Activated effector memory CD4-positive, alpha-beta T cell treated with Interleukin-2 at 50 U/mL for 16 hours (primary cell): ENCODE results near the gene CCDC47.
A peak's percentile ranks its signal among the peaks of the same experiment; 100 is the strongest.

Experiments used
- DNase-seq: peaks from one replicate; pipeline ENCODE4 v3.0.0-alpha.2; 2020

The CCDC47 gene

DNA sequence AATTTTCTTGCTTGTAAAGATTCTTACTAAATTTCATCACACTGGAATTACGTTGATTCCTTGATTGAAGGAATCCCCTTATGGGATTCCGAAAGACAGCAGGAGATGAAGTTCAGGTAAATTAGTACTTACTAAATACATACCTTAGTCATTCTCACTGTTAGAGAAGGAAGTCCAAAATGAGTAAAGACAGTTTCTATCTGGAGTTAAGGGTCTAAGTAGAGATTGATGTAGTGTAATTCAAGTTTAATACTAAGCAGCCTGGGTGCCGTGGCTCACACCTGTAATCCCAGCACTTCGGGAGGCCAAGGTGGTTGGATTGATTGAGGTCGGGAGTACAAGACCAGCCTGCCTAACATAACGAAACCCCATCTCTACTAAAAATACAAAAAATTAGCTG lies 10.1 kb upstream of the CCDC47 start:
- no peak for DNase-seq

DNA sequence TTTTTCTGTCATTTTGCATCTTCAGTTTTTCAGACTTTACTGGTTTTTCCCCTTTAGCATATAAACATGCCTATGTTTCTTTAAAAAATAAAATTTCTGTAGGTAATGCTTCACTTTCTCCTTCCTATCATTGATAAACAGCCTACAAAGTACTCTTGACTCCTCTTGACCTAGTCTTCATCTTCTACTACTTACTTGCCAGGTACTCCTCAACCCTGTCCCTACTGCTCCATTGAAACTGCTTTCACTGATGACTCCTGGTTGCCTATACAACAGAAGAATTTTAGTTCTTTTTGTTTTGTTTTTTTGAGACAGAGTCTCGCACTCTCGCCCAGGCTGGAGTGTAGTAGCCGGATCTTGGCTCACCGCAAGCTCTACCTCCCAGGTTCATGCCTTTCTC lies 7.5 kb upstream of the CCDC47 start:
- no peak for DNase-seq

DNA sequence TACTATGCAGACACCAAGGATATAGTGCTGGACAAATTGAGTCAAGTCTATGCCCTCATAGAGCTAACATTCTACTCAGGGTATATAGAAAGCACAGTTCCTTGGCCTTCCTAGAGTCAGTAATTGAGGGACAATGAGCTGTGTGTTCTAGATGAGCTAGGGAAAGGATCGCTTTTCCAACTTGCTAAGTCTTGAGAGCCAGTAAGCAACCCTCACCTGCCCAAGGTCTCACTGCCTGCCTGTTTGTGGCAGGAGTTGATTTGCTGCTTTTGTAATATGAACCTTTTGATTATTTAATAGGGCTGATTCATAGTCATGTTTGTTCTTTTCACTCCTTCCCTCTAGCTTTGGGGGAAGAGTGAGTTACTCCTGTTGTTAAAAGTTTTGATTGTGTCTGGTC lies 7.1 kb upstream of the CCDC47 start:
- no peak for DNase-seq

DNA sequence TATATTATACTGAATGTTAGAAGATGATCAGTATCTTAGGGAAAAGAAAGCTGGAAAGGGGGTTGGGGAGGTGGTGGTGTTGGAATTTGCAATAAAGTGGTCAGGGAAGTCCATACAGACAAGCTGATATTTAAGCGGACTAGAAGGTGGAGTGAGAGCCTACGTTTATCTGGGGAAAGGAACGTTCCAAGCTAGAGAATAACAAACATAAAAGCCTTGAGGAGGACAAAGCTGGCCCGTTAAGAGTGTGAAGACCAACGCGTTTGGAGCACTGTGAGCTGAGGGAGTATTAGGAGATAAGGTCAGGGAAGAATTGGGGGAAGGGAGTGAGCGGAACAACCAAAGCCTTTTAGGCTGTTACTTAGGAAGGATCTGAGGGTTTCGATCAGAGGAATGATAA lies 2.0 kb upstream of the CCDC47 start:
- DNase-seq: no peak

DNA sequence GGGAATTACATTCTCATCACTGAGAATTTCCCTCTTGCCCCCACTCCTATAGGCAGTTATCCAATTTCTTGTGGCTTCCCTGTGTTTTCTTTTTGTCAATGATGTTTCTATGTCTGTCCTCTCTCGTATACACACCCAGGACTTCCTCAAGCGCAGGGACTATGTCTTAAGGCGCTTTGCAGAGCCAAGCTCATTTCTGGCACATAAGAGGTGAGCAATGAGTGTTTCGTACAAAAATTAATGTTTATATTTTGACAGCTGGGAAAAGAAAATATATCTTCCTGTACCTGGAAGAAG lies 1.5 kb upstream of the CCDC47 start:
- DNase-seq: no peak

DNA sequence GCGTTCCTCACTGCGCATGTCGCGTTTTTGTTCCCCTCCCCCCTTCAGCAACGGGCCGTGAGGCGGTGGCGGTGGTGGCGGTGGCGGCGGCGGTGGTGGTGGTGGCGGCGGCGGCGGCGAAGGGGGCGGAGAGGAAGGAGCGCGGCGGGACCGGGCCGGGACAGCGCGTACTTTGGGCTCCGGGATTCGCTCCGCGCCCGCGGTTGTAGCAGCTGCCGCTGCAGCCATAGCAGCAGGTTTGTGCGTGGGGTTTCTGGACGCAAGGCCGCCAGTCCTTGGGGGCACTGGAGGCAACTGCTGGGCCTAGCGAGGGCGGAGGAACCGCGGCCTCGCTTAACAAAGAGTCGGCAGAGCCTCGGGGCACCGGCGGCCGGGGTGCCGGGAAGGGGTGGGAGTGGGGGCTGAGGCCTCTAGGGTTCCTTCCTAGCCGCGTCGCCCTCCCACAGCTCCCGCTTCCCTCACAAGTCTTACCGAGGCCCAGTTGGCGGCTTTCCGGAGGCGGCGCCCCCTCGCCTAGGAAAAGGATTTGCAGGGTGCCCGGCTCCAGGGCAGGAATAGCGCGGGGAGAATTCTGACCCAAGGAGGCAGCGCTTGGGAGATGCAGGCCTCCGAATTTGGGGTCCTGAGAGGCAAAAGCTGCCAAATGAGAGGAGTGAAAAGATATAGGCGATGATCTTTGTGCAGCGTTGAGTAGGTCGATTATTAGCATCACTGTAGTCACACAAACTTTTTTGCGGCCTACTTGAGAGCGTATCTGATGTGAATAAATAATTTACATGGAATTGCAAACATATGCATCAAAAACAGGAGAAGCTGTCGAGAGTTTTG lies 958 bp upstream of the CCDC47 start, which contains the start of gene DDX42:
TSS of gene DDX42 (plus strand) at position 30 of the 828 bp plus-strand sequence. CDS start 12,880 bp downstream, outside the sequence.
- peak; percentile 89 for DNase-seq

DNA sequence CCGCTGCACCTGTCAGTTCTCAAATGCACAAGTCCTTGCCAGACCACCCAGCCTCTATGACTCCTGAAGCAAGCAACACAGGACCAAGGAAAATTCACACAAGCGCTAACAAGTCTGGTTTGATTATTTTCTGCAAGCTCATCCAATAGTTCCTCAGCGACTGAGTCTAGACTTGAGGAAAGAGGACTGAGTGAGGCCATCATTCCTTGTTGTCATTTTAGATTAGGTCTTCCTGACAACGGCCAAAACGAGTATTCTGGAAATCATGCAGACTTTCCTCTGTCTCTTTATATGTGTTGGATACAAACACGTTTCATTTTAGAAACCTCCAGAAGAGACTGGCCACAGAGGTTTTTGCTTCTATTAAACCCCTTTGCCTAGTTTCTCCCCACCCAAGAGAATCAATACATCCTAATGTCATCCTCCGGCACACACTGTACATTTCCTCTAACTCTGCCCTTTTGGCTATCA lies 561 bp downstream of the CCDC47 start:
- no peak for DNase-seq

DNA sequence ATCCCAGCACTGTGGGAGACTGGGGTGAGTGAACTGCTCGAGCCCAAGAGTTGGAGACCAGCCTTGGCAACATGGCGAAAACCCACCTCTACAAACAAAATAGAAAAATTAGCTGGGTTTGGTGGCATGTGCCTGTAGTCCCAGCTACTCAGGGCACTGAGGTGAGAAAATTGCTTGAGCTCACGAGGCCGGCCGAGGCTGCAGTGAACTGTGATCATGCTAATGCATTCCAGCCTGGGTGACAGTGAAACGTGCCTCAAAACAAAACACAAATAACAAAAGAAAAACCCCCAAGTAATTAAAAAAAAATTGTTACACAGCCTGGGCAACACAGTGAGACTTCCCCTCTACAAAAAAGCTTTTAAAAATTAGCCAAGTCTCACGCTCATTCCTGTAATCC lies 5.0 kb downstream of the CCDC47 start:
- DNase-seq: no peak

DNA sequence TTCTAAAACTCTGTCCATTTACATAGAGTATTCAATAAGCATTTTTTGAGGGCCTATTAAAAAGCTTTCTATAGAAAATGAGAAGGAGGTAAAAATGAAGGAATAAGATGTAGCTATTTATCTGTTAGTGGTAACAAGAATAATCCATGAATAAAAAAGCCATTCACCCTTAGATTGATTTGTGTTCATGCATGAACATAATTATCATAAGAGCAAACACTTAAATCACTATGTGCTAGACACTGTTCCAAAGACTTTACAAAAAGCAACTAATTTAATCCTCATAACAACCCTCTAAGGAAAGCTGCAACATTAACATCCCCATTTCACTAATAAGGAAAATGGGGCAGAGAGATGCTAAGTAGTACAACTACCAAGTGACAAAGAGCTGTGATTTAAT lies 6.6 kb downstream of the CCDC47 start:
- DNase-seq: no peak

DNA sequence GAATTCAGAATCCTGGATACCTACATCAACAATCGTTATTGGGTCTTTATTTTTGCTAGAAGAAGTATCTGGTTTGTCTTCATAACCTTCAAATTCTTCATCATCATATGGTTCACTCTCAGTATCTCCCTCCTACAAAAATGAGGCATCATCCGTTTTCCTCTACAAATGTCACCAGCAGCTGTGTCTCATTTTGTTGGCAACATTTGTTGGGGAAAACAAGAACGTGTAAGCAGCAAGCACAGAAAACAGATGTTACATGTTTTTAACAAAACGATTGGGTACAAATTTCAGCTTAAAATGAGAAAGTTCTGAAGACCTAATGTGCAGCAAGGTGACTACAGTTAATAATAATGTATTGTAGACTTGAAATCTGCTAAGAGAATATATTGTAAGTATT lies 8.7 kb downstream of the CCDC47 start:
- no peak for DNase-seq

DNA sequence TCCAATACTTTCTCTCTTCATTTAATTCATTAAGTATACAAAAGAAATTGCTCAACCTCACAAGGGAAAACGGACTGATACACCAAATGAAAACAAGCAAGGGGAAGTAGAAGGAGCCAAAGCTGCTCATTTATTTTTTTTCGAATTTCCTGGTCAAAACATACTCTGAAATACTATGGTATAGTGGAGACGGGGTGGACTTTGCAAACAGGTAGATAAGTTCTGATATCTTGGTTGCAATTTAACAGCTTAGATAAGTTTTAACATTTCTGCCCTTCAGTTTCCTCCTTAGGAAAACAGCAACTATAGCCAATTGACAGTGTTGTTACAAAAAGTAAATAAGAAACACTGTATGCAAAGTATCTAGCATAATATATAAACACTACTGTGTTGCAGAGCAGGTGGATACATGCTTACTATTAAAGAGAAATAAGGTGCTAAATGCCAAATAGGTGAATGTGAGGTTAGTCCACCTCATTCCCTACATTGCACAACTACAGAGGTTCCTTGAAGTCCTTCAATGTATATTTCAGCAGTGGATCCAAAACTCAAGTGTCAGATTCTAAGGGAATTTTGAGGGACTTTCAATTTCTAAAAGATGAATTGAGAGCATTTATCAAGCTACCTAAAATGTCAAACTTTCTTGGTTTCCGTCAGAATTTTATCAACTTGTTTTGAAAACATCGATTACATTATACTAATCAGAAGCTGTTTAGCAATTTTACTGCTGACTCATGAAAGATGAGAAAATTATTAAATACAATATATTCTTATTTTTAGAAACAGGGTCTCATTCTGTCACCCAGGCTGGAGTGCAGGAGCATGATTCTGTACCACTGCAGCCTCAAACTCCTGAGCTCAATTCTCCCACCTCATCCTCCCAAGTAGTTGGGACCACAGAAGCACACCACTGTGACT lies 11.0 kb downstream of the CCDC47 start:
- no peak for DNase-seq

DNA sequence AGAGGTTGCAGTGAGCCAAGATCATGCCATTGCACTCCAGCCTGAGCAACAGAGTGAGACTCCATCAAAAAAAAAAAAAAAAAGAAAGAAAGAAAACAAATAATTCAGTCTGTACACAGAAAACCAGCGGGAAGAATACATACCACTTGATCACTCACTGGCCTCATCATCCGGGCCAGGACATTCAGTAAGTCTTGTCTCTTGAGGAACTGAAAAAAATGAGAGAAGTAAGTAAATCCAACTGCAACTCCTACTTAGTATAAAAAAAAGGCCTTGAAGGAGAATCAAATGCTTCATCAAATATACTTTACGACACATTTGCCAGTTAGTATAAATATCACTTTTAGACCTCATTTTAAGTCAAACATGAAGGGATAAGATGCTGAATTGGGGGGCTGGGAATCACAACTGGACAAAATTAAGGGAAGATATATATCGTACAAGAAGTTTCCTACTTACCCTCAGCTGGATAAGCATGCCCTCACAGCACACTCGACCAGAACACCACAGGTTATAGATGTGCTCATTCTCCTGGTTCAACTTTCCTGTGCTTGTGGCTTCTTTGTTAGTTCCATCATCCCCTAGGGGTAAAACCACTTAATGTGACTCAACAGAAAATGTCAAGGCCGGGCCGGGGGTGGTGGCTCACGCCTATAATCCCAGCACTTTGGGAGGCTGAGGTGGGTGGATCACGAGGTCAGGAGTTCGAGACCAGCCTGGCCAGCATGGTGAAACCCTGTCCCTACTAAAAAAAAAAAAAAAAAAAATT lies 12.4 kb downstream of the CCDC47 start:
- no peak for DNase-seq

DNA sequence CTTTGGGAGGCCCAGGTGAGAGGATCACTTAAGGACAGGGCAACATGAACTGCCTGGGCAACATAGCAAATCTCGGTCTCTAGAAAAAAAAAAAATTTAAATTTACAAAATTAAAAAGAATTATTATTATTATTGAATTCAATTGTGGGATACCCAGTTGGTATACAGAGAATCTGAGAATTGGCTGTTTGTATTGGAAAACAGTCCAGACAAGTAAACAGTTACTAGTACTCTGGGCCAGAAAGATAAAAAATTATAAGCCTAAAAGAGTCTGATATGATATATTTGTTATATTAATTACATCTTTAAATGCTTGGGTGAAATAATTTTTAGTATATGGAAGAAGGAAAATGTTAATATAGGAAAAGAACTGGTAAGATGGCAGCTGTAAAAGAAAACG lies 15.0 kb downstream of the CCDC47 start:
- no peak for DNase-seq

DNA sequence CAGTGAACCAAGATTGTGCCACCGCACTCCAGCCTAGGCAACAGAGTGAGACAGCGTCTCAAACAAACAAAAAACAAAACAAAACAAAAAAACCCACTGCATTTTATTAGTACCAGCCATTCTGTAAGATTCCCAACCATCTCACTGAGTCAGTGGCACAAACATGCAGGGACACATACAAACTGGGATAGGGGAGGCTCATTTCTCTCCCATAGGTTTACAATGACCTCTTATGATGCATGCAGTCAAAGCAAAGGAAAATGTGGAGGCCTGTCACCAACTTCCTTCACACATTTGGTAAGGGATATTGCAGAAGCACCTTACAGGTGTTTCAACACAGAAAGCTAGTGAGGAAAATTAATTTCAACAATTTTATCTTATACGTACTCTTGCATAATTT lies 19.4 kb downstream of the CCDC47 start:
- no peak for DNase-seq

DNA sequence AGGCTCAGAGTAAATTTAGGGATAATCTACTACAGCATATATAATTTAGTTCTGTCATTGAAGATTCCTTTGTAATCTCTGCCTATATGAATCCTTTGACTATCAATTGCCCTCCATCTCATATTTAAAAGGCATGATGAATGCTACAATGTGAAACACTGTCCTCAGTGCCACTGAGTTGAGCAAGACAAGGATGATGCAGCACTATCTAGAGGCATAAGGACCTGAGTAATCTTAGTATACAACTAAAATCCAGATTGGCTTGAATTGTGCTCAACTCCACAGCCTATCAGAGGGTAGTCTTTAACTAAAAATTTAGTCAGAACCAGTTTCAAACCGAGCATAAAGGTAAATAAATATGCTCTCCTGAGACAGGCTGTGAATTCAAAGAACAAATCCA lies 20.2 kb downstream of the CCDC47 start:
- no peak for DNase-seq

DNA sequence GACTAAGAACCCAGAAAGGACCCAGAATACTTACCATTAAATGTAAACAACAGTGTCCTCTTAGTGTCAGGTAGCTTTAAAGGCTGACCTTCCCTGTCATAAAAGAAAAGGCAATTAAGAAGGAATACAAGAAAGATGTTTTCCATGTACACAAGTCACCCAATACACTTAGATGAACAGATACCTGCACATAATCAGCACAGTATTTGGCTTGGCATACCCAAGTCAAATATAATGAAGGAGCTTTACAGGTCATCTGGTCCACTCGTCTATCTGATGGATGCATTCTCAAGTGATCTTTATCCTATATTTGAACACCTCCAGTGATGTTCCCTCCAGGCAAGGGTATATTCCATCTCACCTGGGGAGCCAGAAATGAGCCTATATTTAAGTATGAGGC lies 20.7 kb downstream of the CCDC47 start:
- no peak for DNase-seq

DNA sequence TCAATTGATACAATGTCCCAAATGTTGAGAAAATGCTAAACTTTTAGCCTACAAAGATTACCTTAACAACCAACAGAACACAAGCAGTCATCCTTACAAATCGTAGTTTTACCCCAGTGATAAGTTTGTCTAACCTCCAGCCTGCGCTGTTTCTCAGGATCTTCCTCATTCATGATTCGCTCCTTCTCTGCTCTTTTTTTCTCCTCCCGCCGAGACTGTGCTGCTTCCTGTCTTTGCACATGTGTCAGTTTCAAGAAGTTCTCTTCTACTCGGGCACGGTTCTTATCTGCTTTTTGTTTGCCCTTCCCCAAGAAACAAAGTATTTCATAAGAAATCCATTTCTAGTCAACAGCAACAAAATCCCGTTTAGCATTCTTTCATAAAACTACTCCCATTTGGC lies 21.6 kb downstream of the CCDC47 start:
- DNase-seq: no peak

DNA sequence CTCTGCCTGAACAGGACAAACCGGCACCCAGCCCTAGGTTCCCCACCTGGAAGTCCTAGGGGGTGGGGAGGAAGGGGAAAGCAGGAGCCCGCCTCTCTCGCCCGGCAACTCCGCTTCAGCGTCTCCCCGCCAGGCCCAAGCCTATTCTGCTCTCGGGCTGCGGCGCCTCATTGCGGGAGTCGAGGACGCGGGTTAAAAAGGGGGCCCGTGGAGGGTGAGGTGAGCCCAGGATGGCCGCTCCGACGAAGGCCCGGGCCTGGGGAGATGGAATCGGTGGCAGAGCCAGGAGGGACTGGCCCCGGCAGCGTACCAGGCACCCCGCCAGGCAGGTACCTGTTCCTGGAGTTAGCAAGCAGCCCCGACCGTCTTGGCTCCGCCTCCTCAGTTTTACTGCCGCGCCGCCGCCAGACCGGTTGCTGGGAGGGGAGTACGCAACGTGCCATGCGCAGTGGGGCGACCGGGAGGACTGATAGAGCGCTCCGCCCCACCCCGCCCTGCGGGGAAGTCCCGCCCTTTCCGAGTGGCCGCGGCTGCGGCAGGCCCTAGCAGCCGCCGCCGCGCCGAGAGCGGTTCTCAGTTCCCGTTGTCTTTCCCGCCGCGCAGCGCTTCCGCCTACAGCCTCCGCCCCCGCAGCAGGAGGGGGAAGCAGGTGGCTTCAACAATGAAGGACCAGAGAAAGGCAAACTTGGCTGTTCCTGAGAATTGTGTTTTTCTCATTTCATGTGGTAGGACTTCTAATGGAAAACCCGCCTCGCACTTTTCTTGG lies 31.8 kb downstream of the CCDC47 start, which contains the start of gene STRADA:
TSS of gene STRADA (minus strand) at position 392 of the 766 bp plus-strand sequence. CDS start 13,430 bp downstream, outside the sequence.
- peak; percentile 99 for DNase-seq

DNA sequence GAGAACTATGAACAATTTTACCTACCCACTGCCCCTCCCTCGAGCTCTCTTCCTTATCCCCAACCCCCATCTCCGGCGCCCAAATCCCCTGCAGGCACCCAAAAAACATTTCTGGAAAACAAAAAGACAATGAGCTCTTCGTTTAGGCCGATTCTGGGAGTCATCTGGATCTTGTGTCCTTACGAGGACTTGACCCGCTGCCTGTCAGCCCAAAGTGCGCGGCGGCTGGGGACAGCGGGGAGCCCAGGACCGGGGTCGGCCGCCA lies 32.3 kb downstream of the CCDC47 start:
- no peak for DNase-seq

DNA sequence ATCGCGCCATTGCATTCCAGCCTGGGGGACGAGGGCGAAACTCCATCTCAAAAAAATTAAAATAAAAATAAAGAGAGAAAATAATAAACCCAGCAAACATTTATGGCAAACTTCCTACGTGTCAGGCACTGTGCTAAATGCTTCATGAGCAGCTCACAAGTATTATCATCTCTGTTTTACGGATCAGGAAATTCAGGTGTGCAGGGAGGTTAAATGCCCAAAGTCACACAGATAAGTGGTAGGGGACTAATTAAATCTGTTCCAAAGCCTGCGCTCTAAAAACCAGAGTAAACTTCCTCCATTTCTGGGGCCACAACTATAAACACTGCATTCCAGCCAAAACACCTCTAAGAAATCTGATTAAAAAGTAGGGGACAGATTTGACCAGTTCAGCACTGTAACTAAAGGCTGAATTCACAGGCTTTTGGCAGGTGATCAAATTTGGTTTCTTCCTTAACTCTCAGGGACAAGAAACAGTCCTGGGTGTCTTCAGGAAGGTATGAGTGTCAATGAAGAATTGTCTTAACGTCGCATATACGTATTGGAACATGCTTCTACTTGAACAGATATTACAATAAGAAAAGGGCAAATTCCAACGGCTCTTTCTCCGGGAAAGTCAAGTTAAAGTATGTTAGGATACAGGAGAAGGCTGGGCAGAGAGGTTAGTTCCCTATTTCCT lies 32.8 kb downstream of the CCDC47 start:
- no peak for DNase-seq

DNA sequence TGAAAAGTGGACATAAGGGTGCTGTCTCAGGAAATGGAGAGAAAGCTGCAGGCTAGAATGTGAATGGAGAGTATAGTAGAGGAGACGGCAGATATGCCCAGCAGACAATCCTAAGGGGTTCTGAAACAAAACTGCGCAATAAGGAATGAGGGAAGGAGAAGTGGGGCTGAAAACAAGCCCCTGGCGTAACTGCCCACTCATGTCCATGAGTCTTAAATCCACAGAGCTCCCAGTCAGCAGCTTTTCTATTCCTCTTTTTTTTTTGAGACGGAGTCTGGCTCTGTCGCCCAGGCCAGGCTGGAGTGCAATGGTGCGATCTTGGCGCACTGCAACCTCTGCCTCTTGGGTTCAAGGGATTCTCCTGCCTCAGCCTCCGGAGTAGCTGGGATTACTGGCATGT lies 37.7 kb downstream of the CCDC47 start:
- DNase-seq: no peak

DNA sequence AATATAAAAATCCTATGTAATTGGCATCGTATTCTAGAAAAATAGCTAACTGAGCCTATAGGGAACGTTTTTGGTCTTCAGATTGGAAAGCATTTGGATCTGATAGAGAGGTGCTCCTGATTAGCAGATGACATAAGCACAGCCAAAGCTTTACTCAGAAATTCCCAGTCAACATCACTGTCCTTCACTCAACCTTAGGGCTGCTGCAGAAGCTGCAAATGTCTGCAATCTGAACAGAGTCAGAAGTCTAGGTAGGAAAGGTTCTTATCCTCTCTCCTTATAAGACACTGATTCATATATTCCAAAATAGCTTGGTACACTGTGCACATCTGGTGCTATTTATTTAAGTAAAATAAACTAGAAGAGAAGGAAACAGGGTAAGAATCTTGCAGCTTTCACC lies 51.0 kb downstream of the CCDC47 start:
- no peak for DNase-seq
